ENCODE measurements around the gene CRISP3. TPM values are rescaled to one million over a fixed set of nuclear protein-coding genes. Genes with fewer than 3 reads are reported as not detected.

The CRISP3 gene
- total and polyA plus RNA-seq, 9 of the 15 experiments (the other 6 are each of a cell fraction or from before 2014, with no cell fraction given): 0.21 to 2.0 (median 0.58) TPM

DNA sequence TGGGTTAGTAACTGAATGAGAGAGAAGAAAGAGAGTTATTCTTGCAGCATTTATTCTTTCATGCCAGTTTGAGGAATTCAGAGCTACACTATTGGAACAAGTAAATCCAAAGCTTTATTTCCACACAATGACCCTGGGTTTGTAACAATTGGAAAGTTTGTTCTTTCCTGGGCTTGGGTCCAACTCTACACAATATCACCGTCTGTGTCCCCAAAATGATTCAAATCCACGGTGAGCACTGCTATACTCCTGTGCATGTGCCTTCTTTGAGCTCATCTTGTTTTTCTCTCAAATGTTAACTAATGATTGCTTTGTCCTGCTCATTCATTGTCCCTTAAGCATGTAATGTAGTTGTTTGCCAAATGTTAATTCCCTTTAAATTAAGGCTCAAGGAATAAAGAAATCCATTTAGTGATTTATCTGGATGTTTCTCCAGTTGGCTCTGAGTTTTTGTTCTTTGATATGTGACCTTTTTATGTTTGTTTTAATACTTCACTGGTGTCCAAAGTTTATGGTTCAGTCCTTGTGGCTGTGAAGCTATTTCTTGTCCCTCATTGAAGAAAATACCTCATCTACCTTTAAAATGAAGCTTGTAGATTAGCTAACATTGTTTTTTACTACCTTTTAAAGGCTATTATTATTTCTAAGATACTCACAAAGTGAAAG is 20.5 kb upstream of the CRISP3 start (continued):
- no peak for TF ChIP-seq E4F1 (CRISPR knock-in tag; IDR thresholded peaks at IDR 0.05; ENCODE audit: borderline replicate concordance)

DNA sequence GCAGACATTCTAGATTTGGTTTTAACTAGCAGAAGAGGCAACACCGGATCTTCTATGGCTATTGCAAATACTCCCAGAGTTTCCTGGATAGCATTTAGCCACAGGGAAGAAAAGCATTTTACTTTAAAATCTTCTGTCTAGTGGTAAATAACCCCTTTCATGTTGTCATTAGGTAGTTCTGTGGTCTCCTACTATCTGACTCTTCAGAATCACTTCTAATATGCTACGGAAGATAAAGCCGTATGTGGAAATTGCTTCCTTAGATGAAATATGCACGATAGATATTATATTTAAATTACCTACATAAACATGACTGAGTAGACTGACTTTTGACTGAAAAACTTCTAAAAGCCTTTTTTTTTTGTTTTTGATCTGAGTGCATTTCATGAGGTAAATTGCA is 759 bp downstream of the CRISP3 start:
- H3K27me3 ChIP-seq (ENCODE audit: control insufficient read depth in 2 of 2, insufficient read depth in 2 of 2, low read length in 2 of 2): no peaks in the 10 kb centered on the region
- no peaks in the 10 kb centered on the region for H3K9me1 ChIP-seq (ENCODE audit: control insufficient read depth, insufficient read depth, low read length)
- 13% methylated on average over 4 of the region's 4 CpGs for WGBS (ENCODE audit: insufficient coverage, low coverage, missing lambda C conversion rate)
- no peaks in the 10 kb centered on the region for H4K20me1 ChIP-seq (replicated peaks; ENCODE audit: control insufficient read depth, insufficient read depth, low read length)
- peak overlapping the region; percentile 4; the same call in 1 of the 3 replicates for H3K27ac ChIP-seq (ENCODE audit: extremely low read depth, low read depth, low read length)
- in situ Hi-C loops (cut with MboI) (no loop called here), intact Hi-C loops (cut with micrococcal nuclease) (no loop called here)
- ChIA-PET CTCF (ENCODE audit: low intra/inter-chr PET ratio) (no interaction called here), POLR2A (interaction anchor here (0.8 kb wide), 1 partner anchor 10 kb away, joined by 3 read pairs; no protein-coding TSS in a partner anchor)
- H2AFZ ChIP-seq (ENCODE audit: low read depth, low read length): peak overlapping the region; percentile 48
- no TSS peak for BruUV-seq (replicated peaks)
- no peak overlapping the region for H3K4me3 ChIP-seq
- FAIRE-seq (no peak), DNase-seq (ENCODE audit: extremely low read depth in 1 of 4, low spot score in 3 of 4) (no peak), ATAC-seq (peak; percentile 55)
- H3K4me2 ChIP-seq (ENCODE audit: insufficient read depth, low read length): peak overlapping the region; percentile 13
- no peaks in the 10 kb centered on the region for H3K79me2 ChIP-seq (ENCODE audit: control insufficient read depth, insufficient read depth, low read length)
- no peaks in the 10 kb centered on the region for H3K36me3 ChIP-seq (ENCODE audit: control insufficient read depth, insufficient read depth, low read length)
- H3K9ac ChIP-seq (ENCODE audit: insufficient read depth in 1 of 2, low read depth in 2 of 2, low read length in 2 of 2): 0 out of 4 replicates have a peak overlapping the region, but pooled peaks of 1 of the 2 experiments have one; percentile 19
- peaks cover 0 to 11% of the 10 kb centered on the region in 2 experiments; a peak in 4 of 5 replicates for H3K4me1 ChIP-seq (replicated peaks in 1 of 2; ENCODE audit: control insufficient read depth in 2 of 2, insufficient read depth in 2 of 2, low read length in 2 of 2)
- H3K9me3 ChIP-seq (replicated peaks; ENCODE audit: control insufficient read depth, insufficient read depth, low read depth, low read length): no peaks in the 10 kb centered on the region
- peak in 1 of 2 experiments; percentile 31; a peak in 1 of 4 replicates for TF ChIP-seq RCOR1 (IDR thresholded peaks at IDR 0.05; ENCODE audit: borderline replicate concordance in 1 of 2, low read depth in 2 of 2, low read length in 2 of 2)
- TF ChIP-seq GATAD2B (IDR thresholded peaks at IDR 0.05; ENCODE audit: borderline replicate concordance): 0 out of 2 replicates have a peak, but pooled peaks have one; percentile 46
- TF ChIP-seq DLX4 (CRISPR knock-in tag; IDR thresholded peaks at IDR 0.05): no peak
- peak; percentile 58 for TF ChIP-seq SMARCA4 (IDR thresholded peaks at IDR 0.05)
- TF ChIP-seq KDM1A (IDR thresholded peaks at IDR 0.05): 0 out of 4 replicates have a peak, but pooled peaks have one; percentile 6 to 29
- TF ChIP-seq, protein P1, sequence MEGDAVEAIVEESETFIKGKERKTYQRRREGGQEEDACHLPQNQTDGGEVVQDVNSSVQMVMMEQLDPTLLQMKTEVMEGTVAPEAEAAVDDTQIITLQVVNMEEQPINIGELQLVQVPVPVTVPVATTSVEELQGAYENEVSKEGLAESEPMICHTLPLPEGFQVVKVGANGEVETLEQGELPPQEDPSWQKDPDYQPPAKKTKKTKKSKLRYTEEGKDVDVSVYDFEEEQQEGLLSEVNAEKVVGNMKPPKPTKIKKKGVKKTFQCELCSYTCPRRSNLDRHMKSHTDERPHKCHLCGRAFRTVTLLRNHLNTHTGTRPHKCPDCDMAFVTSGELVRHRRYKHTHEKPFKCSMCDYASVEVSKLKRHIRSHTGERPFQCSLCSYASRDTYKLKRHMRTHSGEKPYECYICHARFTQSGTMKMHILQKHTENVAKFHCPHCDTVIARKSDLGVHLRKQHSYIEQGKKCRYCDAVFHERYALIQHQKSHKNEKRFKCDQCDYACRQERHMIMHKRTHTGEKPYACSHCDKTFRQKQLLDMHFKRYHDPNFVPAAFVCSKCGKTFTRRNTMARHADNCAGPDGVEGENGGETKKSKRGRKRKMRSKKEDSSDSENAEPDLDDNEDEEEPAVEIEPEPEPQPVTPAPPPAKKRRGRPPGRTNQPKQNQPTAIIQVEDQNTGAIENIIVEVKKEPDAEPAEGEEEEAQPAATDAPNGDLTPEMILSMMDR (IDR thresholded peaks at IDR 0.05 in 2 of 3, conservative IDR thresholded peaks at IDR 0.05 in 1 of 3; ENCODE audit: insufficient read depth in 2 of 3, low read depth in 1 of 3, low read length in 3 of 3): no peak
- peak; percentile 86 for TF ChIP-seq TEAD4 (IDR thresholded peaks at IDR 0.05; ENCODE audit: low read length)
- TF ChIP-seq TEAD4 (CRISPR knock-in tag; IDR thresholded peaks at IDR 0.05; ENCODE audit: borderline replicate concordance): no peak
- peak; percentile 63; the same call in 1 of the 2 replicates for TF ChIP-seq PML (IDR thresholded peaks at IDR 0.05; ENCODE audit: low read length)
- TF ChIP-seq TAL1 (IDR thresholded peaks at IDR 0.05): peak; percentile 44; the same call in 1 of the 2 replicates
- peak; percentile 57; the same call in 1 of the 2 replicates for TF ChIP-seq CBFA2T3 (IDR thresholded peaks at IDR 0.05)
- no peak for TF ChIP-seq ZNF449 (CRISPR knock-in tag; IDR thresholded peaks at IDR 0.05)
- TF ChIP-seq ARID1B (IDR thresholded peaks at IDR 0.05): peak; percentile 57

Measured in K562 (cell line).